Endothelial cell of umbilical vein (primary cell): ENCODE measurements around the gene PTPRCAP.

Source experiments
- CTCF ChIP-seq, 2 donors: IDR thresholded peaks; 1 replicate in 1 of 2; 2 replicates in 1 of 2; pipeline ENCODE4 v1.5.1; 2011; ENCODE audit warnings: low read length in 2 of 2, mild to moderate bottlenecking in 2 of 2, moderate library complexity in 2 of 2, control low read depth in 1 of 2, inconsistent platforms in 1 of 2, low read depth in 1 of 2; ENCODE audit not compliant: insufficient read depth in 1 of 2; ENCODE audit errors: extremely low read depth in 1 of 2
- EZH2 ChIP-seq: IDR thresholded peaks from 2 replicates; pipeline ENCODE4 v1.6.1; 2012; ENCODE audit warnings: borderline replicate concordance, low read depth, mild to moderate bottlenecking, moderate library complexity, low read length, inconsistent platforms; ENCODE audit not compliant: severe bottlenecking
- POLR2A ChIP-seq: IDR thresholded peaks from 2 replicates; pipeline ENCODE4 v1.6.1; 2012; ENCODE audit warnings: low read depth, mild to moderate bottlenecking, control low read depth, low read length

GRCh38 chr11:67463186-67463585 lies 25.7 kb upstream of the PTPRCAP start:
- TF ChIP-seq EZH2 (no peak), CTCF (IDR thresholded peaks at IDR 0.05; ENCODE audit: extremely low read depth in 1 of 2, insufficient read depth in 1 of 2, low read depth in 1 of 2, low read length in 2 of 2) (no peak), POLR2A (no peak)
